HG02884 (cell line): Measurements from ENCODE around the gene SPECC1L.

Experiments
- ATAC-seq: cut with Tn5 transposase; IDR thresholded peaks from one replicate; pipeline ENCODE4 v1.9.1; 2021; ENCODE audit warnings: mild to moderate bottlenecking, moderate library complexity; ENCODE audit not compliant: unreplicated experiment

SPECC1L gene

GRCh38 chr22:24413736-24414385, 143.2 kb downstream of the SPECC1L start:
- ATAC-seq: no peak

GRCh38 chr22:24414523-24414922, 143.9 kb downstream of the SPECC1L start:
- ATAC-seq: no peak

DNA sequence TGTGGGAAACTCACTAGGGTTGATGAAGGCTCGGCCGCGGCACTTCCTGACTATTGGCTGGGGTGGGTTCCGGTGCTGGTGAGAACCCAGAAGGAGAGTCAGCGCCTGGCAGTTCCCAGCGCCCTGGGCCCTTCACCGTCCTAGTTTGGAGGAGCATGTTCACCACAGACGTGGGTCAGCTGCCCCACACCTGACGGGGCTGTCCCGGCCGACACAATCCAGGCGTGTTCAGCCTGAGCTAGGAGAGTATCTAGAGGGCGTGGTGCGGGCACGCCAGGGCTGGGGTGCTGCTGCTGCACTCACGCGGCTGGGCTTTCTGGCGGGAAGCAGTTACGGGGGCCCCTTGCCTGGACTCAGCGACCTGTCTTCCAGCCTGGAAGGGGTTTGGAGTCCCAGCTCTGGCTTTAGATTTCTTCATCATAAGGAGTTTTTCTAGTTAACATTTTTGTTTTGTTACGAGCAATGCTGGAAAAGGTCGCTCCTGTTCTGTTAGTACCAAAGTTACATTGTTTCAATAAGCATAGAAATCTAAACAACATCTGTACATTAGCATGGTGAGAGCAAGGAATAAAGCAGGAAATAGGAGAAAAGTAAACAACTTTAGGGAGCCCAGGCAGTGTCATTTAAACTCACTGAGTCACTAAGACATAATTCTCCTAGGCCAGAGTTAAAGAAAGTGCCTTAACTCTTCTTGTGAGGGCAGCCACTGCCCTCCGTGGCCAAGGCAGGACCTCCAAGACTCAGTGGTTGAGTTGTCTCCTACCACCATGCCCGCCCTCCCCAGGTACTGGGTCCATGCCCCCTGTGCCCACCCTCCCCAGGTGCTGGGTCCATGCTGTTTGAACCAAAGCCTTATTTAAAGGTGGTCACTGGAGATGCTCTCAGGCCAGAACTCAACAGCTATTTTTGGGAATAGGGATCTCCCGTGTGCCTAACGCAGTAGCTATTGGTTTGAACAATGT, 144.6 kb downstream of the SPECC1L start:
- no peak for ATAC-seq

- no peak for ATAC-seq
These were observed 145.5 kb downstream of the SPECC1L start for GRCh38 chr22:24416095-24416494.

- ATAC-seq: no peak
These were observed 146.0 kb downstream of the SPECC1L start for GRCh38 chr22:24416611-24417010.

DNA sequence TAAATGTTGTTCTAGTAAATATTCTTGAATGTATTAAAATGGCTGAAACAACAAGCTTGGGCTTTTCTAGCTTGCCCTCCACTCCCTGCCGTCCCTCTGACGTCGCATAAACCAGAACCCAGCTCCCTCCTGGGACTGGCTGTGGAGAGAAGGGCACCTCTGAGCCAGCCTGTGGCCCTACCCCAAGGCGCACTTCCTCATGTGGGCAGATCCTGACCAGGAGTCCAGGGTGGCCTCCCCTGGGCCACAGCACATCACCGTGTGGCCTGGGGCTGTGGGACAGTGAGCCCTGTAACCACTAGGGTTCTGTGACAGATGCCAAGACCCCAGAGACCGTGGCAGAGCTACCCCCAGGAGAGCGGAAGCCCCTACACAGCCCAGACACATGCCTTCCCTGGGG, 146.6 kb downstream of the SPECC1L start:
- ATAC-seq: no peak

- ATAC-seq: no peak
These were observed 147.4 kb downstream of the SPECC1L start for GRCh38 chr22:24417901-24418641.

DNA sequence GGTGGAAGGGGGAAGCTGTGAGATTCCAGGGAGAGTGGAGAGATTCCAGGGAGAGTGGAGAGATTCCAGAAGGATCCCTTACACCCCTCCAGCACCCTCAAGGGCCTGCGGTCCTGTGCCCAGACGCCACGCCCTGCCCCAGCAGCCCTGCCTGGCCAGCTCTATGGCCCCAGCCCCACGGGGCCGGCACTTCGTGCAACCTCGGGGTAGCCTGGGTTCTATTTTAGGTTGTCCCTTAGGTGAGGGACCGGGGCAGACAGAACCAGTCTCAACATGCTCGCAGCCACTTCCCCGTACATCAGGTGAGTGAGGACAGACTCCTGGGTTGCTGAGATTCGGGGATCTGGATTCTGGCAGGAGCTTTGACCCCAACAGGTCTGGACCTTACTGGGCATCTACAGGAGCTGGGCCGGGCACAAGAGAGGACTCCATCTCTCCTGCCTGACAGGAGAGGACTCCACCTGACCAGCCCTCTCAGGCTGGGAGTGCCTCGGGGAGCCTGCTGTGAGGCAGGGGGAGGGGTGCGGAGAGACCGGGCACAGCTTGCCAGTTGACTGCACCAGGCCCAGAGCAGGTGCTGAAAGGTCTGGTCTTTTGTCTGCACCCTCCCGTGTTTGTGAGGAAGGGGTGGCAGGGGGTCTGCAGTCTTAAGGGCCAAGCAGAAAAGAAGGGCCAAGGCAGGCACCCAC, 148.3 kb downstream of the SPECC1L start:
- no peak for ATAC-seq

GRCh38 chr22:24419475-24419850, 148.8 kb downstream of the SPECC1L start:
- ATAC-seq: no peak

DNA sequence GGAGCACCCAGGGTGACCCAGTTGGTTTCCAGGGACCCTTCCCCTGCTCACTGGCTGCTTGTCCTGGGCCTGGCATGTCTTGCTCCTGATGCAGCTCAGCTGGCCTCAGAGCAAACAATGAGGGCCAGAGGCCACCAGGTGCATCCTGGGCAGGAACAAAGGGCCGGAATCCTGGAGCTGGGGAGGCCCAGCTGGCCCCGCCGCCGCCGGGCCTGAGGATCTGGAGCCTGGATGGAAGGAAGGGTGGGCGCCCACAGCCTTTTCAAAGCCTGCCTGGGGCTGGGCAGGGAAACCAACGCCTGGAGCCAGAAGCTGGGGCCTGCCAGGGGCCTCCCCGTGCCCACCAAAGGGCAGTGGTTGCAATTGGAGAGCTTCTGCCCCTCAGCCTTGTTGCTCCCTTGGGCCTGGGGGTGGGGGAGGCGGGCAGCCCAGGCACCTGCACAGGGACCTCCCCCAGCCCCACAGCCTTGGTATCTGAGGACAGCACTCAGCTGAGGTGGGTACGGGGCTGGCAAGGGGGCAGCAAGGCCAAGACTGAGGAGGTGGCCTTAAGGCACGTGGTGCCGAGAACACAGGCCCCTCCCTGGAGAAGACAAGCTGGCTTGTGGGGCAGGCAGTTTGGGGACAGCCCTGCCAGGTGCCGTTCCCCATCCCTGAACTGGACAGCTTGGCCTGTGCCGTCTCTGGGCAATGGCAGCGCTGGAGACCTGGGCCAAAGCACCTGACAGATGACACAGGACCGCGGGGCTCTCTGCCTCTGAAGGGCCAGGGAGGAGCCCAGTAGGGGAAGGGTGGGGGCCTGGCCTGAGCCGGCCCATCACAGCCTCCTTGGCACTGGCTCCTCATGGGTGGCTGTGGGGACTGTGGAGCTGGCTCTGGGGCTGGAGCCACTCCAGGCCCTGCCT, 149.7 kb downstream of the SPECC1L start:
- no peak for ATAC-seq

DNA sequence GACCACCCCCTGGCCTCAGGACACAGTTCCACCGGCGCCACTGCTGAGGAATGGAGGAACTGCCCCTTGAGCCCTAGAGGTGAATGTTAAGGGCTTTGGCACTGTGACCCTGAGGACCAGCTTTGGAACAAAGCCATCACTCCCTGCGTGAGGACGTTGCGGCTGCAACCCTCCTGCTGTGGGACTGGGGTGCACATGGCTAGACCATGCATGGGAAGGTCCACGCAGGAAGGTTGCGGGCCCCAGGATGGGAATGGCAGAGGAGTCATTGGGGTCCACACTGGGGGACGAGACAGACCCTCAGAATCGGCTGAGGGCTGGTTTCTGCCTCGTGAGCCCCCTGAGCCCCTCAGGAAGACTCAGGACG, 150.3 kb downstream of the SPECC1L start:
- no peak for ATAC-seq

- no peak for ATAC-seq
These were observed 150.8 kb downstream of the SPECC1L start for GRCh38 chr22:24421428-24421931.

DNA sequence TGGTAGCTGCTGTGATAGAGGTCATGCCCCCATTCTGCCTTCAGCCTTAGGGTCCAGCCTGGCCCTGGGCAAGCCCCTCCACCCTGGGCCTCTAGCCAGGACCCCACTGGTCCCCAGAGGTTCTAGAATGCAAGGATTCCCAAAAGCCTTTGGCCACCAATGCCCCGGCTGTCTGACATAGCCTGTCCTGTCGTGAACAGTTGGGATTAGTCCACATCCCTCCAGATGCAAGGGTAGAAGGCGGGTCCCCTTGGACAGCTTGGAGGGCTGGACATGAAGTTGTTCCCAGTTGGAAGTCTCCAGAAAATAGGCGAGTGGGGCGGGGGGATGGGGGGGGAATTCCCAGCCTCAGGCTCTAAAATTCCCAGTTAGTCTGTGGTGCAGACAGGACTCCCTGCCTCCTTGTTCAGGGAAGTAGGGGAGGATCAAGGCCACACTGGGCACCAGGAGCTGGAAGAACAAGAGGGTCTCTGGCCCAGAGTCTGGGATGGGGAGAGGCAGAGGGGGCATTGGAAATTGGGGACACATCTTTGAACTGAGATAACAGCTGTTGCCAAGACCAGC, 151.6 kb downstream of the SPECC1L start:
- no peak for ATAC-seq

DNA sequence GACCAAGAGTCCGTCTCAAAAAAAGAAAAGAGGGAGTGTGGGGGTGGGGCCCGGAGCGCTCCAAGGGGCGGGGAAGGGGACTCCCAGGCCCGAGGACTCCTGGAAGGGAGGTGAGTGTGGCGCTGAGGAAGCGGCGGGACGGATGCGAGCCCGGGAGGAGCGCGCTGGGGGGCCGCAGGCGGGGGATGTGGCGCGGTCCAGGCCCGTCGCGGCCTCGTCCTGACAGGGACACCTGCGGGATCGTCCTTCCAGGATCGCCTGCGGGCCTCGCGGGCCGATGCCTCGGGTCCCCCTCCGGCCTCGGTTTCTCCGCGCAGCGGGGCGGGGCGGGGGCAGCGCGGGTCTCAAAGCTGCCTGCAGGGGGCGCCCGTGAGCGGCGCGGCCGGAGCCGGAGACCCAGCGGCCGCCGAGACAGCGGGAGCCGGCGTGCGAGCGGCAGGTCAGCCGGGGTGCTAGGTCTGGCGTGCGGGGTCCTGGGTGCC, 152.9 kb downstream of the SPECC1L start:
- no peak for ATAC-seq

DNA sequence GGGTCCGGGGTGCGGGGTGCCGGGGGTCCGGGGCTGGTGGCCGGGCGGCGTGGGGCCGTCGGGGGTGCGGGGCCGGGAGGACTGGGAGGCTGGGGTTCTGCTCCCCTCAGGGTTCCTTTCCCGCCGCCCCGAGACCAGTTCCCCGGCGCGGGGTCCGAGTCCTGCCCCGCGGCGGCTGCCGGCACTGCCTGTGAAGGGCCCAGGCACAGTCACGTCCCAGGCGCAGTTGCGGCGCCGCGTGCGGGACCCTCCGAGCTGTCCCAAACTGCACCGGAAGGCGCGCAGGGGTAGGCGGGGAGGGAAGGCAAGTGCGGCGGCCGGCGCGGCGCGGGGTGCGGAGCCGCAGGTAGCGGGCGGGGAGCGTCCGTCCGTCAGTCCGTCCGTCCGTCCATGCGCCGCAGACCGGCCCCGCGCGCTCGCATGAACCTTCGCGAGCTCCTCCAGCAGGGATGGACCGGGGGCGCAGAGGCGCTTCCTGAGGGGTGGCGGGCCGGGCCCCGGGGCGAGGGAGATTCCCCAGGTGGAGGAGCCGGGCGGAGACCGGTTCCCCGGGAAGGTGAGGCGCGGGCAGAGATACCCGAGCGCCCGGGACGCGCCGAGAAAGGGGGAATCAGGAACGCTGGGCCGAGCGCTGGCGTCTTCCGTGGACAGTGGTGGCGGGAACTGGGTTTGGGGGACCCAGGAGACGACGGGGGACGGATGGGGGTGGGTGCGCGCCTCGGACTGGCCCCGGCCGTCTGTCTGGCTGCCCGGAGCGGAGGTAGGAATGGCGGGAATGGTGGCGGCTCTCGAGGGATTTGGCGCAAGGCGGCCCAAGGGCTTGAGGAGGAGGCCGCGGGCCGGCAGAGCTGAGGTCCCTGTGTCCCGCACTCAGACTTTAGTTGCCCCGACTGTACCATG, 153.6 kb downstream of the SPECC1L start:
- no peak for ATAC-seq

GRCh38 chr22:24424901-24425775, 154.5 kb downstream of the SPECC1L start:
- ATAC-seq: no peak

DNA sequence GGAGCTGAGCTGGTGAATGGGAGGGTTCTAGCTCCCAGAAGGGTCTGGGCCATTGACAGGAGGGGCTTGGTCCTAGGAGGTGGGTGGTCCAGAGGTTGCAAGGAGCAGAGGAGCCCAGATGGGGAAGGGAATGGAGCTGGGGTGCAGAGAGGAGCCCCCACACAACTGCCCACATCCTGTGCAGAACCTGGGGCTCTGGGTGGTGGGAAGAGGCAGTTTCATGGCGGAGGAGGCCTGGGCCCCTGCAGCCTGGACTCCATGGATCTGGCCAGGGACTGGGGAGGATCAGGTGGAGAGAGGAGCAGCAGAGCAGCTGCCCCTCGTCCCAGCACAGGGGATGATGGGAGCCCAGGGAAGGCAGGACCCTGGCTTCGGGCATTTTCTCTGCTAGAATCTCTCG, 155.8 kb downstream of the SPECC1L start:
- no peak for ATAC-seq
